Glomerular endothelial cell (primary cell): ENCODE data around the gene TUSC2. TPM values are rescaled to one million over a fixed set of nuclear protein-coding genes. Genes with fewer than 3 reads are reported as not detected.

ENCODE experiments used
- DNase-seq: peaks from one replicate; pipeline ENCODE4 v3.0.0-alpha.2; 2011; ENCODE audit warnings: low read depth, low spot score; ENCODE audit errors: extremely low read depth
- total RNA-seq: library from RNA; depleted of rRNA; stranded (reverse); fragments of >200 nt; gene quantifications from 2 replicates; pipeline ENCODE4 v1.2.3, GENCODE V29; 2015

The TUSC2 gene
- total RNA-seq, 1 donor from 2014 or later, result 28.0 TPM

DNA sequence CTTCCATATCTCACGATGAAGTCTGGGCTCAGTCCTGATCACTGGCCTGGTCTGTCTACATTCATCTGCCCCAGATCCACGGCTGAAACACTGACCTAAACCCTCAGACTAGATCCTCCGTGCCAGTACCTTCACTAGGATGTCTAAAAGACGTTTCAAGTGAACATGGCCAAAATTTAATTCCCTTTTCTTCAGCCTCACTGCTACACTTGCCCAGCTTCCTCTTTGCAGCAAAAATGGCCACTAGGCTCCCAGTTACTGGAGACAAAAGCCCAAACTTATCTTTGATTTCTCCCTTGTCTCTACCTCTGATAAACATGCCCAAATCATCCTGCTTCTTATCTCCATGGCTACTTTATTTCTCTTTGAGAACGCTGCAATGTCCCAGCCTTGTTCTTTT is 10.9 kb upstream of the TUSC2 start:
- no peak for DNase-seq

DNA sequence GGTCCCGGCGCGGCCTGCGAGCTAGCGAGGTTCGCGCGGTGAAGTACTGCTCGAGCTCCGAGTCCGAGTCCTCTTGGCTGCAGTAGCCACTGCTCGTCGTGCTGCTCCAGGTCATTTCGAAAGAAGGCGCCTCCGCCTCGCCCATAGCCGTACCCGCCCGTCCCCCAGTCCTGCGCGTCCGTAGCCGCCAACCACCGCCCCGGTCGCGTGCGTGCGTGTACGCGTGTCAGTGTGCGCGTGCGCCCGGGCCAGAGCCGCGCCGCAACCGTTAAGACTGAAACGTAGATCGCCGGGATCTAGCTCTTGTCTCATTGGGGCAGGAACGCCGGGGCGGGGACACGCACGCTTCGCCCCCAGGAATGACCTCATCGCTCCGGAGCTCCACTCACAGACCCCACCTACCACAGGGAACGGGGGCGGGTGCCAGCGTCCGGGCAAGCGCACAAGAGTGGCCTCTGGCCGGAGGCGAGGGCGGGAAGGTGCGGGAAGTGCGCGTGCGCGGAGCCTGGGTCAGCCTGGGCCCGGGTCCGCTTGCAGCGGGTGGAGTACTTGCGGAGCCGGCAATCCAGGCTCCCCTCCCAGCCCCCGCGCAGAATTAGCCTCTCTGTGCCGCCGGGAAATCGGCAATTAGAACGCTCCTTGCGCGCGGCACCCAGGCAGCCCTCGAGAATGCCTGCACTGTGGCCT is 9.3 kb upstream of the TUSC2 start:
- no peak for DNase-seq

DNA sequence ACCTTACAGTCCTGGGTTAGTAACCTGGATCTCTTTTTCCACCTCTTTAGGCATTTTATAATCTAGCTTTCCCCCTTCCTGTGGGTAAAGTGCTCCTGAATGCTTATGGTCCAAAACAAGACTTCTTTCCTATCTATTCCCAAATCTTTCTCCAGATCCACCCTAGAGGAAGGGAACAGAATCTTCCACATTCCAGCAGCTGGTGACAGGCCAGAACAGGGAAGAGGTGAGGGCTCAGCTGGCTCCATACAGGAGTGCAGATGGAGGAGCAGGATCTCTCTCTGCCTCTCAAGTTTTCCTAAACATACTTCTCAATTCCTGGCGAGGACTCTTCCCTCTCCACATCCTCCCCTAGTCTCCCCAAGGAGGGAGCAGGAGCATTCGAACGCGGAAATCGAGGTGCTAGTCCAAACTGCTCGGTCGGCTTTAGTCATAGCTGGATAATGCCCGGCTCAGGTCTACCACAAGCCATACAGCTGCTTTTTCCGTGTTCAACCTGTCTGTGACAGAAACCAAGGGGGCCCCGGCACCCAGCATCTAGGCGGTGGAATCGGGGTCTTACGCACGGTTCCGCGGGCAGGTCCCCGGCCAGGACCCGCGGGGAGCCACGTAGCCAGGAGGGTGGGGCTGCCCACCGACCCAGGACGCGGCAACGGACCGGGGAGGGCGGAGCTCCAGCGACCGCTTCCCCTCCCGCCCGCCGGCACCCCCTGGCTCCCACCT is 8.6 kb upstream of the TUSC2 start:
- DNase-seq, result no peak

DNA sequence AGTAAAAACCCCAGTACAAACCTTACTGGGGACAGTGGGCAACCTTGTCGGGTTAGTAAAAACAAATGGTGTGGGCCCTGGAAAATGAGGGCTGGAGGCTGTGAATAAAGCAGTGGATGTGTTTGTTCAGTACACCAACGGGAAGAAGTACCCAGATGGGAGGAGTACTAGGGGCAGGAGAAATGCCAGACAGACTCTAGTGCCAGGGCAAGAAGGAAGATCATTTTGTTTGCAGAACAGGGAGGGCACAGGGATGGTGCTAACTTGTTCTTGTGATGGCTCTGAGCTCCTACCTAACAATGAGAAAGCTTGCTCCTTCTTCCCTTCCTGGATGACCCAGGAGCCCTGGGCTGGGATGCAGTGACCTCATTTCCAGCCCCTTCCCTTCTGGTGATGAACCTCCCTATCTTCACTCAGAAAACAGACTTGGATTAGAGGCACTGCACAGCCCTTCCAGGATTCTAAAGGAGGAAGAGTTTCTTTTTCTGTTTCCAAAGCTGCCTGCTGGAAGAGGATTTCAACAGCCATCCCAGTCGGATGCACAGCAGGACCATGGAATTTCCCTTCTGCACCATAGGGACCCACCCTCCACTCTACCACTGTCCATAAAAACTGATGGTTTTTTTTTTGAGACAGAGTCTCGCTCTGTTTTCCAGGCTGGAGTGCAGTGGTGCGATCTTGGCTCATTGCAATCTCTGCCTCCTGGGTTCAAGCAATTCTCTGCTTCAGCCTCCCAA is 6.5 kb upstream of the TUSC2 start:
- no peak for DNase-seq

DNA sequence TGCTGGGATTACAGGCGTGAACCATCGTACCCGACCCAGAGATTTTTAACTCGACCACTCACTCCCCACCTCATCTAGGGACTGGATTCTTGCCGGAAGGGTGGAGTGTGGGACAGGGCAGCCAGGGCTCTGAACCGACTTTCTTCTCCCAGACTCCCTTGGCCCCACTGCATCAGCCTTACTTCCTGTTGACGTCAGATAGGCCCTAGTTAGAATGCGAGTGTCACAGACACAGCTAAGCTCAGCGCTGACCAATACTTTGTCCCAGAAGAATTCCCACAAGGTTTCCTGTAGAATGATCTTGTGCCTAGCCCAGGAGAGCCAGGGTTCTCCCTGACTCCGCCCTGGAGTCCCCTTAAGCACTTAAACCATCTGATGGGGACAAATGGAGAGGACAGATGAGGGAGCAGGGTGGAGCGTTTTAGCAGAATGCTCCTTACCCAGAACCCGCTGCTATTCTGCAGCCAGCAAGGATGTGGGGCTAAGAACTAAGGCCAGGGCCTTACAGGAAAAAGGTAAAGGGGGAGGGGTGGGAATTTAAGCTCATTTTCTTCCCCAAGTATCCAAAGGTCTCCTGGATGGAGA is 5.8 kb upstream of the TUSC2 start:
- no peak for DNase-seq

DNA sequence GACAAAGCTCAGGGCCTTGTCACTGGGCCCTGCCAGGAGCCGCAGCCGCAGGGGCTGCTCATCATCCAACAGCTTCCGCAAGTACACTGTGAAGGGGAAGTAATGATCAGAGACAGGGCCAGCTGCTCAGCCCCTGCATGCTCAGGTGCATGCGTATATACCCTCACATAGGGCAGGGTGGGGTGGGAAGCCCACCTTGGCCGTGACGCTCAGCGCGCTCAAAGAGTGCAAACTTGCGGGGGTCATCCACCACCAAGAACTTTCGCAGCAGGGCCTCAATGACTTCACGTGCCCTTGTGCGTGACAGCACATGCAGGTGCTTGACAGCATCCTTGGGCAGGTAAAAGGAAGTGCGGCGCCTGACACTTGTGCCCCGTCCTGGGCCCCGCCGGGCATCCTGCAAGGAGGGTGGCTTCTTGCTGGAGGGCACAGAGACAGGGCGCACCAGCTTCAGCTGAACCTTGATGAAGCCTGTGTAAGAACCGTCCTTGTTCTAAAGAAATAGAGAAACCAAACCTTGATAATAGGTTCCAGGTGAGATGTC is 3.4 kb upstream of the TUSC2 start:
- no peak for DNase-seq

DNA sequence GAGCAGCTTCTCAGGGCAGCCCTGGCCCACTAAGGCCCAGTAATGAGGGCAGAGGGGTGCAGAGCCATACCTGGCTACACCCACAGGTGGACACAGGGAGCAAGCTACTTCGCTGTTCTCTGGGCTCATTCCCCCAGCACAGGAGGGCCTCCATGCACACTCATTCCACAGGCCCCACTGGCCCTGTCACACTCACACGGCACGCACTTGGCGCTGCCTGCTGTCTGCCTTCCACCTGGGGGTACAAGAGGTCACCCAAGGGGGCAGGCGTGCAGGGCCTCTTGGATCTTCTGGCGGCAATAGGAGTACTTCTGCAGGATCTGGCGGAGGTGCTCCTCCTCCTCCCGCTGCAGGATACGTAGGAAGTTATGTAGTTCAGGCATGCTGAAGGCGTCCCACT is 2.3 kb upstream of the TUSC2 start:
- no peak for DNase-seq

DNA sequence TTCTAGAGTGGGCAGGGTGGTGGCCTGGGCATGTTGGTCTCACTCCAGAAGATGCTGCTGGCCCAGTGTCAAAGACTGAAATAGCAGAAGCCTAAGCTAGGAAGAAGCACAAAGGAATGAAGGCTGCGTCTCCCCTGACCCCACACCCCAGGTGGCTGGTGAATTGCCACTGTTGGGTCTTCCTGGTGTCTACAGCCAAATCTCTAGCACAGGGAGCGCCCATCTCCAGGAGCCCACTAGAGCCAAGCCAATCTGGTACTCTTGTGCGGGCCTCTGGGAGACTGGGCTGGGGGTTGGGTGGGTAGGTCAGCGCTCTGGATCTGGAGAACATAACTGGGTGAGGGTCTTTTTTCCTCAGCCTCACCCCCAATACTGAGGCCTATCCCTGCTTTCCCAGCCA is 894 bp downstream of the TUSC2 start:
- DNase-seq, result no peak

DNA sequence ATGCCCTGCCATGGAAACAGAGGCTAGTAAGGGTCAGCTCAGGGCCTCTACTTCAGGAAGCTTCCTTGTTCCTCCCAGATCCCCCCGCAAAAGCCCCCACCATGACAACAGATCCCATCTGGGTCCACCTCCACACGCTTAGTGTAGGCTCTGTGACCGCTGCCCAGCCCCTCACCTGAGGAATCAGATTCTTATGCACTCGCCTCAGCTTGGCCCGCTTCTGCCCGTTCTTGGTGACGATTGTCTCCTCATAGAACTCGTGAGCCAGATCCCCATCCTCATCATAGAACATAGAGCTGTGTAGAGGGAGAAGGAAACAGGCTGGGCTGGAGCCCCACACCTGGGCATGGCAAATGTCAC is 1.9 kb downstream of the TUSC2 start:
- DNase-seq, result no peak

DNA sequence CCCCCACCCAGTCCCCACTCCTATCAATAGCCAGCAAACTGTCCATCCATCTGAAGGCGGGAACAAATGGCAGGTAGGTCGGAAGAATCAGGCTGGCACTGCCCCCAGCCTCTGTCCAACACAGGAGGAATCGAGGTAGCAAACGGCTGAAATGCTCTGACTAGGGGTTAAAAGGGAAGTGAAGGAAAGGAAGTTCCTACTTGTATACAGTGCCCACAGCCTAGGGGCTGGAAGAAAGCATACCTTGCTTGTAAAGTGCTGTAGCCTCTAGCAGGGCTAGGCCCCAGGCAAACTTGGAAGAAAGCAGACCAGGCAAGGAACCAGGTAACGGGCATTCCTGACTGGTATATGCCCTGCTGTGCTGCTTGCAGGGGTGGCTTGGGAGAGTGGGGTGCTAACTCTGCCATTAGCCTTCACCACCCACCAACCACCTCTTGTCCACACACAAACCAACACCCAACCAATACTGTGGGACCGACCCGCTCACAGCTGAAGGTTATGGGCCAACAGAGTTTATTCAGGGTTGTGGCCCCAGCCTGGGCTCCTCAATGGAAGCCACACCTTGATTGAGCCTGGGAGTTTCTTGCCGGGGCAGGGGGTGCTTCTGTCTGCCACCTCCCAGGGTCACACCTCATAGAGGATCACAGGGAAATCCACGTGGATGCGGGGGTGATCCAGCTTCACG is 2.4 kb downstream of the TUSC2 start:
- no peak for DNase-seq

DNA sequence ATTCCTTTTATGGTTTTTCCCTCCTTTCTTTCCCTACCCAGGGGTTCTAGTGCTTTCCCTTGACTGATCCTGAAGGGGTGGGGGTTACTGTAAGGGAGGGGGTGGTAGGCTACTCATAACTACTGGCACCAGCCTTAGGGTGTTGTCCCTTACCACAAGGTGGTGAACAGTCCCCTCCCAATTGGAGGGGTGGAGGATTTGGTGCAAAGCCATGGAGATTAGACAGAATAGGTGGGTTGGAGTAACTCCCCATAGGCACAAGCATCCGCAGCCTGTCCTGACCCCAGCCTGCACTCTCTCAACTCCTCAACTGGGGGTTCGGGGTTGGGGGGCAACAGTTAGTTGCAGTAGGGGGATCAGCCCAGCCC is 2.9 kb downstream of the TUSC2 start:
- DNase-seq, result no peak

DNA sequence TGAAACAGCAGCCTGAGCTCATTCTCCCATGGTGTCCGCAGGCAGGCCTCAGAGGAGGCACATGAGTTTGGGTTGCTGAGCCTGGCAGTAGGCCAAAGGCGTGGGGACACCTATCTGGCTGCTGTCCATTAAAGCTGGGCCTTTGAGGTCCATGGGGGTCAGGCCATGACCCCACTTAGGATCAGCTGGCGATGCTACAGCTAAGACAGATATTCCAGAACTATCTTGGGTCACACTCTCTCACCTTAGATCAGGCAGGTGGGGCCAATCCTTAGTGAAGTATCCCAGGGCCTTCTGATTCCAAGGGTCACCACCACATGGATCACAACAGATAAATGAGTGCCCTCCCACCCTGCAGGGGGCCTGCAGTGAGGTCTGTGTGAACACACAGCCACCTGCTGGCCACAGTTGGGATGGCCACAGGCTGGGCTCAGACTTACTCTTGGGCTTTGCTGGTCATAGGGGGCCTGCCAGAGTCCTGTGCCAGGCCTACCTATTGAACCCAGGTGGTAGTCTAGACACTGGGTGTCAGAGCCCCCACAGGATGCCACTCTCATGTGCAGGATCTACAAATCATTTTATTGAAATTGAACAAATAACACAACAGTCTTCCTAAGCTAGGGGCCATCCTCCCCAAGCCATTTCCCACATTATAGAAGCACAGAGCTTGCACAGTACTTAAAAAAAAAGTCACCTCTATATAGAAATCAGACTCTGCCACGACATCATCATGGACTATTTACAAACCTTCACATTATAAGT is 3.5 kb downstream of the TUSC2 start:
- DNase-seq, result no peak

DNA sequence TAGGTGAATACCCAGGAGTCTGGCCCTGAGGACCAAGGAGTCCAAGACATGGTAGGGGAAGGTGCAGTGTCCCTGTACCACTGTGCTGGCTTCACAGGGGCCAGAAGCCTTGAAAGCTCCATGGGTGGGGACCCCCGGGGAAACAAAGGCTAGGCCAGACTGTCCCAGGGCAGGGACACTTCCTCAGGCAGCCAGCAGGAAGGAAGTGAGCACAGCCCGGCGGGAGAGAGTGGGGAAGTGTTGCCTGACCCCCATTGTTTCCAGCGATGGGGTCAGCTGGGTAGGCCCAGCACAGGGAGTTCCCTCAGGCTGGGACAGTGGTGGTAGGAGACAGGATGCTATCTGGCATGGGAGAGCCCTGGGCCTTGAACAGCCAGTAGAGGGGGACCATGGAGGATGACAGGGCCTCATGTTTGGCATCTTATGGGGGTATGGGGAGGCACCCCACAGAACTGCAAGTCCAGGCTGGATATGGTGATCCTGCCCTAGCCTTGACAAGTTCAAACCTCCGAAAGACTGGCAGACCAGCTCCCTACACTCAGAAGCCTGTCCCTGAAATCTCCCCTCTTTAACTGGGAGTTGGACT is 4.3 kb downstream of the TUSC2 start:
- no peak for DNase-seq

DNA sequence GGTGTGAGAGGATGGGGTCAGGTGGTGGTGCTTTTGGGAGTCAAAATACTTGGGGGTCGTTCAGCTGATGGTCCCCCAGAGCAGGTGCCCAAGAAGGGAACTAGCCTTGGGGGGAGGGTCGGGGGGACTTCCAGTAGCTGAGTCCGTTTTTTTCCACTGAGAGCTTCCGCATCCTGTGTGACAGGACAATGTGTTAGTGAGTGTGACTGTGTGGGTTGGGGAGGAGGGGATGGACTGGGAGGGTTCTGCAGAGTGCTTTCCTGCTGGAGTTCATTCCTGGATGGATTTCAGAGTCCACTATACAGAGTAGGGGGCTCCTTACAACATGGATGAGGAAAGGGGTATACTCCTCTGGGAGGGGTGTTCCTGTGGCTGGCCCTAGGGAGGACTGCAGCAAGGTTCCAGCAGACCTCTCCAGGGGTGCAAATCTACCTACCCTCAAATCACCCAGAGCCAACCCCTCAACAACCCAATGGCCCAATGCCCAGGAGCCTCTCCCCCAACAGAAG is 4.9 kb downstream of the TUSC2 start:
- DNase-seq, result no peak

DNA sequence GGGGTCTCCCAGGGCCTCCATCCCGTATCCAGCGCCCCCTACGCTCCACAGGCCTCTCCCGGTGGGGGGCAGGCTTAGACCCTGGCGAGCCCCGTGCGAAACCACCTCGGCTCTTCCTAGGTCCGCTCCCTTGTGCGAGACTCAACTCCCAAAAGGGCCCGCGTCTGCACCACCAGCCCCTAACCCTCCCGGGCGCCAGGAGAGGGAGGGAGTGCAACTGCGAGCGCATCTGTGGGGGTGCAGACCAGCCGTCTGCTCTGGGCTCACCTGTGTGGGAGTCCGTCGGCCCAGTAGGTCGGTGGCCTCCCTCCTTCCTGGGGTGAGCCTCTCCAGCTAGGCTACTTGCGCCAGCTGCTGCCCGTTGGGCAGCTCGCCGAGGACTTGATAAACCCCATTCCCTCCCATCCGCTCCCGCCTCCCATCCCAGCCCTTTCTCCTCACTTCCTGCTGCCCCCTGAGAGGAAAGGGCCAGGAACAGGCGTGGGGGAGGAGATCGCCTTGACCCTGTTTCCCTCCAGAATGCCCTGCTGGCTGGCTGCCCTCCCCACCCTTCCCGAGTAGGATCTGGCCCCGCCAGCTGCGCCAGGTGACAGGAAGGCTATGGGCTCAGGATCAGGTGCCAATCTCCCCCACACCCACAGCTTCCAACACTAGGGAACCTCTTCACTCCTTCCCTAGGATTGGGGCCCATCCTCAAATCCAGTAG is 5.5 kb downstream of the TUSC2 start, which contains the start of gene HYAL2:
HYAL2 (minus strand) TSS at position 360 of the 706 bp plus-strand sequence. CDS start 2,256 bp downstream, outside the sequence.
- no peak for DNase-seq

DNA sequence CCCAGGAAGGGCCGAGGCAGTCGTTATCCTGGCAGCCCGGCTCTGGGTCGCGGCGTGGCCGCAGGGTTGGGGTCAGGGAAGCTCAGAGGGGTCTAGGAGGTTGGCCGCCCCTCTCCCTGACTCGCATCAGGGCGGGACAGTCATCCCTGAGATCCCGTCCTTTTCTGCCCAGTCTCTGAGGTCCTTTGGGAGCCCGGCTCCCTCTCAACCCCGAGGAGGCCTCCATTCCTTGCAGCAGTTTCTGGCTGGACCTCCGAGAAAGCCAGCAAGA is 6.0 kb downstream of the TUSC2 start:
- DNase-seq, result no peak

DNA sequence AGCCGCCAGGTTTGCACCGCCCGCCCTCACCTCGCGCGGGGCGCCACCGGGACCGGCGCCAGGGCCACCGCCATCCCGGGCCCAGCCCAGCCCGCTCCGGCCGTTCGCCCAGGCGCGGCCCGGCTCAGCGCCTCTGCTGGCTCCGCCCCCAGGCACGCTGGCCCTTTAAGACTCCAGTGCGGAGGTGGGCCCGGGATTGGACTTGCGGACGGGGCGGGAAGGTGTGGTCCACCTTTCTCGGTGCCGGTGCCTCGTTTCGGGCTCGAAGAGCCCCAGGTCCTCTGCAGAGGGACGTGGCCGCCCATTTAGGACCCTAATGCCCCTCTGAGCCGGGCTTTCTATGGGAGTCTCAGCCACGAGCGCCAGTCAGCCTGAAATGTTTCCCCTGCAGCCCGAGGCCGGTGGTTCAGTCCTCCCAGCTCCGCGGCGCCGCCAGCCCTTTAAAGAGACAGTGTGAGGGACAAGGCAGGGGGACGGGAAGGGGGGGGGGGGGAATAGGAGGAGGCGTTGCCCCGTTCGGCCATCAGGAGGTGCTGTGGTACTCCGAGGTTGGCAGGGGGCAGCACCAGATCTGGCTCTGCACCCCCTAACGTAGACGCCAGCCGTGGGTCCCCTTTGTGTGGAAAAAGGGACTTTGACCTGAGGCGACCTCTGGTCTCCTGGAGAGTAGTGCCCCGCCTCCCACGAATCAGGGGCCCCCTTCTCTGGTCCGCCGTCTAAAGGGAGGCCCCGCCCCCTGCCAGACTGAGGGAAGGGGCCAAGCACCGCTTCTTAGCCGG is 6.5 kb downstream of the TUSC2 start:
- no peak for DNase-seq

DNA sequence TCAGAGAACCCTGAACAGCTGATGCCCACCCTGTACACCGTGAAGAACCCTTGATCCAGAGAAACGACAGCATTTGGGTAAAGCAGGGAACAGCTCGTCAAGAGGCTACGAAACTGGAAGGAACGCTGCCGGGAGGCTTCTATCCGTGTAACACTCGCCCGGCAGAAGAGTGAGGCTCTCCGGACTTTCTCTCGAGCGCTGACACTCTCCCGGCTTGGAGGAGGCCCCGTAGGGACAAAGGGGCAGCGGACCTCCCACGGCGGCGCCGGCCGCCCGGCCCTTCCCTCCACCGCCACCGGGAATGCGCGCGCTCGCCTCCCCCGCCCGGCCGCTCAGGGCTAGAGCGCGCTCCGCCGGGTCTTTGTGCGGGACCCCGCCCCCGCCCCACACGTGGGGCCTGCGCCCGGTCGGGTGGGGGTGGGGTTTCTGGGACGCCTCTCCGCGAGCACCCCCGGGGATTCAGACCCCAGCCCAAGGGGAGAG is 7.1 kb downstream of the TUSC2 start:
- no peak for DNase-seq
